PFSK-1 (cell line): ENCODE data around the gene DDX39A.

Experiments used
- FOXP2 ChIP-seq: optimal IDR thresholded peaks from 2 replicates; pipeline ENCODE3; 2011; ENCODE audit warnings: borderline replicate concordance, control low read depth, inconsistent platforms; ENCODE audit not compliant: insufficient read depth; ENCODE audit errors: extremely low read length, extremely low read depth
- POLR2AphosphoS5 ChIP-seq: IDR thresholded peaks from 2 replicates; pipeline ENCODE4 v1.6.1; 2012; ENCODE audit warnings: low read depth, mild to moderate bottlenecking, control low read depth, low read length, moderate library complexity
- SIN3A ChIP-seq: IDR thresholded peaks from 2 replicates; pipeline ENCODE4 v1.6.1; 2012; ENCODE audit warnings: mild to moderate bottlenecking, low read length, moderate library complexity, borderline replicate concordance; ENCODE audit not compliant: insufficient read depth
- TAF1 ChIP-seq: IDR thresholded peaks from 2 replicates; pipeline ENCODE4 v1.6.1; 2012; ENCODE audit warnings: low read length, control low read depth, borderline replicate concordance; ENCODE audit not compliant: insufficient read depth
- TF ChIP-seq, protein P1 (sequence below), 2 experiments: IDR thresholded peaks; 2 replicates each; pipeline versions ENCODE4 v1.6.1 to v1.8.0; 2011 to 2012; ENCODE audit warnings: low read depth in 2 of 2, low read length in 2 of 2, control low read depth in 1 of 2, inconsistent platforms in 1 of 2, mild to moderate bottlenecking in 1 of 2, moderate library complexity in 1 of 2; ENCODE audit not compliant: insufficient read depth in 1 of 2

DDX39A gene

DNA sequence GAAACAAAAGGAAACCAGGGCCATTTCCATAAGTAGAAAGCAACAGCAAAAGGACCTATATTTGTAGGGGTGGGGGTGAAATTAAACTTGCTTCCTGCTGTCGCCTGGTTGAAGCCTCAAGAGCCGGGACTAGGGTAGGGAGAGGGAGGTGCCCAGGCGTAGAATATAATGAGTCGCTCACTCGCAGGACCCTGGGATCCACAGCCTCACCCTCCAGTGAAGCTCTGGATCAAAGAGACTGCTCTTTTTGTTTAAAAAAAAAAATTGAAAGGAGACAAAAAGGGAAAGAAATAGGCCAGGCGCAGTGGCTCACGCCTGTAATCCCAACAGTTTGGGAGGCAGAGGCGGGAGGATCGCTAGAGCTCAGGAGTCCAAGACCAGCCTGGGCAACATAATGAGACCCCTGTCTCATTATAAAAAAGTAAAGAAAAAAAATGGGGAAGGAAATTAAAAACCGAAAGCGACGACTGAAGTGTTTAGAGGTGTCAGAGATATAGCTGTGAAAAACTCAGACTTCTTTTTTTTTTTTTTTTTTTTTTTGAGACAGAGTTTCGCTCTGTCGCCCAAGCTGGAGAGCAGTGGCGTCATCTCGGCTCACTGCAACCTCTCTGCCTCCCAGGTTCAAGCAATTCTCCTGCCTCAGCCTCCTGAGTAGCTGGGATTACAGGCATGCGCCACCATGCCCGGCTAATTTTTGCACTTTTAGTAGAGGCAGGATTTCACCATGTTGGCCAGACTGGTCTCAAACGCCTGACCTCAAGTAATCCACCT, 48.8 kb downstream of the DDX39A start:
- TF ChIP-seq FOXP2, result no peak
- TF ChIP-seq SIN3A, result no peak
- no peak for TF ChIP-seq POLR2AphosphoS5
- TF ChIP-seq TAF1, result no peak

DNA sequence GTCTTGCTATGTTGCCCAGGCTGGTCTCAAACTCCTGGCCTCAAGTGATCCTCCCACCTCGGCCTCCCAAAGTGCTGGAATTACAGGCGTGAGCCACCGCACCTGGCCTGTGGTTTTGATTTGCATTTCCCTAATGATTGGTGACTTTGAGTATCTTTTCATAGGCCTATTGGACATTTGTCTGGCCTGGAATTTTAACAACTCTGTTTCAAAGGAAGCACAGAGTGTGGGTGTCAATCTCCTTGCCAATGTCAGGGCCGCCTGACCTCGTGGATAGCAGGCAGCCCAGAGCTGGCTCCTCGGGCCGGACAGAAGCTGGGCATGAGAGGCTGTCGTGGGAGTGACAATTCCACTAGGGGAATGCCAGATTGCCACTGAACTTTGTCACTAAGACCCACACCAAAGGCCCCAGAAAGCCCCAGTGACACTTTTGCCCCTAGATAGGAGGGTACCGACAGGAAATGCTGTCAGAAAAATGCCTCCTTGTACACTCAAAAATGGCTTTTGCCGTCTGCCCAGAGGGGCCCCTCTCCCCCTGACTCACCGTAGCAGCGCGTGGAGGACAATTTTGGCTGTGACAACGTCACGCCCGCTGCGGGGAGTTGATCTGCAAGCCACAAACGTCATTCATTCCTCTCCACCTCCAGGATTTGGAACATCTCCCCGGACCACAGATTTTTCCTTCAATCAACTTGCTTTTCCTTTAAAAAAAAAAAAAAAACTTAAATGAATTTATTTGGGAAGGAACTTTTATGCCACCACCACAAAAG, 49.6 kb downstream of the DDX39A start:
- TF ChIP-seq, protein P1, sequence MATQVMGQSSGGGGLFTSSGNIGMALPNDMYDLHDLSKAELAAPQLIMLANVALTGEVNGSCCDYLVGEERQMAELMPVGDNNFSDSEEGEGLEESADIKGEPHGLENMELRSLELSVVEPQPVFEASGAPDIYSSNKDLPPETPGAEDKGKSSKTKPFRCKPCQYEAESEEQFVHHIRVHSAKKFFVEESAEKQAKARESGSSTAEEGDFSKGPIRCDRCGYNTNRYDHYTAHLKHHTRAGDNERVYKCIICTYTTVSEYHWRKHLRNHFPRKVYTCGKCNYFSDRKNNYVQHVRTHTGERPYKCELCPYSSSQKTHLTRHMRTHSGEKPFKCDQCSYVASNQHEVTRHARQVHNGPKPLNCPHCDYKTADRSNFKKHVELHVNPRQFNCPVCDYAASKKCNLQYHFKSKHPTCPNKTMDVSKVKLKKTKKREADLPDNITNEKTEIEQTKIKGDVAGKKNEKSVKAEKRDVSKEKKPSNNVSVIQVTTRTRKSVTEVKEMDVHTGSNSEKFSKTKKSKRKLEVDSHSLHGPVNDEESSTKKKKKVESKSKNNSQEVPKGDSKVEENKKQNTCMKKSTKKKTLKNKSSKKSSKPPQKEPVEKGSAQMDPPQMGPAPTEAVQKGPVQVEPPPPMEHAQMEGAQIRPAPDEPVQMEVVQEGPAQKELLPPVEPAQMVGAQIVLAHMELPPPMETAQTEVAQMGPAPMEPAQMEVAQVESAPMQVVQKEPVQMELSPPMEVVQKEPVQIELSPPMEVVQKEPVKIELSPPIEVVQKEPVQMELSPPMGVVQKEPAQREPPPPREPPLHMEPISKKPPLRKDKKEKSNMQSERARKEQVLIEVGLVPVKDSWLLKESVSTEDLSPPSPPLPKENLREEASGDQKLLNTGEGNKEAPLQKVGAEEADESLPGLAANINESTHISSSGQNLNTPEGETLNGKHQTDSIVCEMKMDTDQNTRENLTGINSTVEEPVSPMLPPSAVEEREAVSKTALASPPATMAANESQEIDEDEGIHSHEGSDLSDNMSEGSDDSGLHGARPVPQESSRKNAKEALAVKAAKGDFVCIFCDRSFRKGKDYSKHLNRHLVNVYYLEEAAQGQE (IDR thresholded peaks at IDR 0.05; ENCODE audit: insufficient read depth in 1 of 2, low read depth in 2 of 2, low read length in 2 of 2), result no peak
- TF ChIP-seq FOXP2, result no peak
- no peak for TF ChIP-seq SIN3A
- no peak for TF ChIP-seq POLR2AphosphoS5
- TF ChIP-seq TAF1, result no peak

DNA sequence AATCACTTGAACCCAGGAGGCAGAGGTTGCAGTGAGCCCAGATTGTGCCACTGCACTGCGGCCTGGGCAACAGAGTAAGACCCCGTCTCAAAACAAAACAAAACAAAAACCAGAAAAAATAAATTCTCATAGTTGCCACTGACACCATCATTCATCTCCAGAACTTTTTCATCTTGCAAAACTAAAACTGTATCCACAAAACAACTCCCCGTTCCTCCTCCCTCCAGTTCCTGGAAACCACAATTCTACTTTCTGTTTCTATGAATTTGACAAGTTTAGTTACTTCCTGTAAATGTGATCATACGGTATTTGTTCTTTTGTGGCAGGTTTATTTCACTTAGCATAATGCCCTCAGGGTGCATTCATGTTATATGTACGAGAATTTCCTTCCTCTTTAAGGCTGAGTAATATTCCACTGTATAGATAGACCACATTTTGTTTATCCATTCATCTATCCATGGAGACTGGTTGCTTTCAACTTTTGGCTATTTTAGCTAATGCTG, 51.1 kb downstream of the DDX39A start:
- TF ChIP-seq TAF1, result no peak
- TF ChIP-seq, protein P1 (IDR thresholded peaks at IDR 0.05; ENCODE audit: insufficient read depth in 1 of 2, low read depth in 2 of 2, low read length in 2 of 2), result no peak
- TF ChIP-seq POLR2AphosphoS5, result no peak
- TF ChIP-seq FOXP2, result no peak
- no peak for TF ChIP-seq SIN3A

DNA sequence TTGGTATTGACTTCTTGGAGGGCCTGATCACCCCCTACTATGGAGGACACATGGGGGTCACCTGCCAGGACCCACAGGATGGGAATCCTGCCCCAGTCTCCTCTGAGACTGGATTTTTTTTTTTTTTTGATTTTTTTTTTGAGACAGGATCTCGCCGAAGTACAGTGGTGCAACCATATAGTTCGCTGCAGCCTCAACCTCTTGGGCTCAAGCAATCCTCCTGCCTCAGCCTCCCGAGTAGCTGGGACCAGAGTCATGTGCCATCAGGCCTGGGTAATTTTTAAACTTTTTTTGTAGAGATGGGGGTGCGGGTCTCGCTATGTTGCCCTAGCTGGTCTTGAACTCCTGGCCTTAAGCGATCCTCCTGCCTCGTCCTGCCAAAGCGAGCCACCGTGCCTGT, 52.1 kb downstream of the DDX39A start:
- TF ChIP-seq, protein P1 (IDR thresholded peaks at IDR 0.05; ENCODE audit: insufficient read depth in 1 of 2, low read depth in 2 of 2, low read length in 2 of 2), result no peak
- TF ChIP-seq TAF1, result no peak
- no peak for TF ChIP-seq SIN3A
- TF ChIP-seq POLR2AphosphoS5, result no peak
- no peak for TF ChIP-seq FOXP2

DNA sequence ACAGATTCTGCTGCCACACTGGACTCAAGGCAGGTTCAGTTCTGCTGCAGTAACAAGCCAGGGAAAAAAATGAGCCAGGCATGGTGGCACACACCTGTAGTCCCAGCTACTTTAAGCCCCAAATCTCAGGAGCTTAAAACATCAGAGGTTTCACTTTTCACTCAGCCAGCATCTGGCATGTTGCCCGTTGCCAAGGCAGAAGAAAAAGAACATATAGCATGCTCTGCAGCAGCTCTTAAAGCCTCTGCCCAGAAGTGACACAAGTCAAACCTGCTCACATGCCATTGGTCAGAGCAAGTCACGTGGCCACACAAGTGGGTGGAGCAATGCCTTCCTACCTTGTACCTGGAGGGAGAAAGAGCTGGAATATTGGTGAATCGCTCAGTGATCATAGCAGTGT, 52.6 kb downstream of the DDX39A start:
- TF ChIP-seq FOXP2, result no peak
- no peak for TF ChIP-seq SIN3A
- TF ChIP-seq, protein P1 (IDR thresholded peaks at IDR 0.05; ENCODE audit: insufficient read depth in 1 of 2, low read depth in 2 of 2, low read length in 2 of 2), result no peak
- TF ChIP-seq TAF1, result no peak
- no peak for TF ChIP-seq POLR2AphosphoS5
